GM12864 (cell line): Measurements from ENCODE around the gene PUM1.

ENCODE experiments used
- DNase-seq: peaks from one replicate; pipeline ENCODE4 v3.0.0-alpha.2; 2011; ENCODE audit warnings: low read depth
- H3K4me3 ChIP-seq: 2 replicates; pipeline ENCODE4 v1.5.1; 2011; ENCODE audit warnings: mild to moderate bottlenecking, low read depth, low read length, control low read depth
- CTCF ChIP-seq: IDR thresholded peaks from 2 replicates; pipeline ENCODE4 v1.5.1; 2011; ENCODE audit warnings: low read depth, mild to moderate bottlenecking, moderate library complexity, low read length, control low read depth, inconsistent platforms; ENCODE audit errors: missing control alignments

PUM1 gene

DNA sequence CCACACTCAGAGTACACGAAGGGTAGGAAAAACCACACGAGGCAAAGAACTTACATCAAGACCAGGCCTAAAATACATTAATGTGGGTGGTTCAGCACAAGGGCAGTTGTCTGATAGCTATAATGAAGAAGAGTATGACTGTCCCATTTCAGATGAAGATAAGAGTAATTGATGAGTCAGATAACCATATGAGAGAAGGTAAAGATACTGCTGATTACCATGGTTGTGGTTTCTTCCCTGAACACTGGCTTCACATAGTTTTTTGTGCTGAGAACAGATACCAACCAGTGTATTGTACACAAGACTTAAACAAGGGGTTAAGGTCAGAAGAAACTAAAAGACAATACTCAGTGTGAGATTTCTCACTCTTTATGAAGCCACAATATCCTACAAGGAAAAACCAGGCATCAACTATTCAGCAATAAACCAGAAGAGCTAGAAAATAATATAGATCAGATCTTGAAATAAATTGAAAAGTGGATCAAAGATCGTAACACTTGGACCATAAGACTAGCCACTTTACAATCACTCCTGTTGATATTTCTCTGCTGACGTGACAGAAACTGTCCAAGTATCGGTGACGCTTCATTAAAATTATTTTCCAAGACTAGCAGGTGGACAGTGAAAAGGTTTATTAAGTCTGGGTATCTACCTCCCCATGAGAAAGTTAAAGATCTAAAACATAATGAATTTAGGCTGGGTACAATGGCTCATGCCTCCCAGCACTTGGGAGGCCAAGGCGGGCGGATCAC, 28.6 kb downstream of the PUM1 start:
- no peak for DNase-seq
- no peak for TF ChIP-seq CTCF
- H3K4me3 ChIP-seq, result no peak overlapping the region

GRCh38 chr1:31033598-31033997, 31.9 kb downstream of the PUM1 start:
- TF ChIP-seq CTCF, result no peak
- H3K4me3 ChIP-seq, result no peak overlapping the region
- no peak for DNase-seq

DNA sequence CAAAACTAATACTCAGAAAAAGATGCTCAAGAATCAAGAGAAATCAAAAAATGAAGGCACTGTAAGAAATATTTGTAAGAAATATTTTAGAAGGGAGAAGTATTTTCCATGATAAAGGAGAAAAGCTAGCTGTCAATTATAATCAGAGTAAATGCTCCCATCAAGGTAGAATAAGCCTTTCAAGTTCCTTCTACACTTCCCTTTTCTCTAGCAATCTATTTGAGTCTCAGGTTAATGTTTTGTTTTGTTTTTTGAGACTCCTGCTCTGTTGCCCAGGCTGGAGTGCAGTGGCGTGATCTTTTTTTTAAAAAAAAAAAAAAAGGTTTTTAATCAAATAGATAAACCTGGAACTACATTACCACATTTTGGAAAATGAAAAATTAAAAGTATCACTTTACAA, 33.3 kb downstream of the PUM1 start:
- TF ChIP-seq CTCF, result no peak
- DNase-seq, result no peak
- no peak overlapping the region for H3K4me3 ChIP-seq

DNA sequence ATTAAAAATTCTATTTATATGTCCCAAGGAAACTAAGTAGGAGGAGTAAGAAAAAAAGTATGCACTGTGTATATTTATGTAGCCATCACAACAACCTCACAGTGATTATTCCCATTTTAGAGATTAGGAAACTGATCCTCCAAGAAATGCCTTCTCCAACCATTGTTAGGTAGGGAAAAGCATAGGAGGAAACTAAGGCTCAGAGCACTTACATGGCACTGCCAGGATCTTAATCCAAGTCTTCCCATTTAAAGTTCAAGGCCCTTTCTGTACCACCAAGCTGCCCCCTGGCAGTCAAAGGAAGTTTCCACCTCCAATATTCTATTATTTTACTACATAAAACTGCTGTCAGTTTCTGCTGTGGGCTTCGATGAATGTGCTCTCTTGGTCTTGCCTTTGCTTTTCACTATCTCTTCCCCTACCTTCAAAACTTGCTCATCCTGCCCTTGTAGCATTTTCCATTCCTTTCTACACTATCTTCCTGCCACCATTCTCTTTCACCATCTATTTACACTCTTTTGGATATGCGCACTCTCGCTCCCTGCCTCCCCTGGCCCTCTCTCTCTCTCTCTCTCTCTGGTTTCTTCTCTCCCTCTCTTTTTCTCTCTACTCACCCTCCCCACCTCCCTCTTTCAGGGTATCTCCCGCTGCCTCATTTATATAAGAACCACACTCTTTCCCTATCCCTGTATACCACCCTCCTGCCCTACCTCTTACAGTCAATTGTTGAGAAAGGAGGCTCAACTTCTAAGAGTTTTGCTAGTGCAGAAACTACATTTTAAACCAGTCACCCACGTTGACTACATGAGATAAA, 34.0 kb downstream of the PUM1 start:
- H3K4me3 ChIP-seq, result no peak overlapping the region
- no peak for DNase-seq
- no peak for TF ChIP-seq CTCF

DNA sequence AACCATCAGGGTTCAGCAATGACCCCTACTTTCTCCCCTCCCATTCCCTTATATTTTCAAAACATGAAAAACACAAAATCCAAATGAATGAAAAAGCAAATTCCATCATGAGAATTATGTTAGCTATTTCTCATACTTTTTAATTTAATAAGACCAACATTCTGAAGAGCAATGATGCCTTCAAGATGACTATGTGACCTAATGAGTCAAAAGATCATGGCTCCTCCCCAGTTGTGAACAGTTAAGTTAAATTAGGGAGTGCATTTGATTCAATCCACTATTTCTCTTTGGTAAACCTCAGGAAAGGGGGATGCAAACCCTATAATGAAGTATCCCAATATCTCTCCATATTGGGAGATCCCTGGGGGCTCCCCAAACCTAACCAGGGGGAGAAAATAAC, 36.5 kb downstream of the PUM1 start:
- no peak overlapping the region for H3K4me3 ChIP-seq
- no peak for TF ChIP-seq CTCF
- DNase-seq, result no peak

GRCh38 chr1:31027693-31028526, 37.6 kb downstream of the PUM1 start:
- no peak for DNase-seq
- no peak for TF ChIP-seq CTCF

More at GRCh38 chr1:31027693-31028526, 37.6 kb downstream of the PUM1 start:
- H3K4me3 ChIP-seq, result no peak overlapping the region
